SK-N-SH (cell line): ENCODE measurements around the gene TMEM116. TPM values are rescaled to one million over a fixed set of nuclear protein-coding genes. Genes with fewer than 3 reads are reported as not detected.

Source experiments
- CTCF ChIA-PET: fragments of 300-600, 350-600 bp; formaldehyde crosslinking; extraction: SDS; loops from one replicate; lab custom pipeline; 2021; lab: Yijun Ruan, JAX
- POLR2A ChIA-PET: fragments of 350-600 bp; sonication (Branson Sonifier 250); formaldehyde crosslinking; extraction: SDS; loops from one replicate; lab custom pipeline; 2020; ENCODE audit warnings: antibody characterized with exemption, inconsistent platforms; lab: Yijun Ruan, JAX
- DNase-seq: peaks from one replicate; pipeline ENCODE4 v3.0.0; 2012
- H2AFZ ChIP-seq: fragments of 200-600 bp; sonication (generic); 2 replicates; pipeline ENCODE4 v1.8.1; 2016; ENCODE audit warnings: antibody characterized with exemption, mild to moderate bottlenecking, low read depth
- H3F3A ChIP-seq: fragments of 200-600 bp; sonication (generic); replicated peaks from 2 replicates; pipeline ENCODE3; 2016; ENCODE audit warnings: antibody characterized with exemption, mild to moderate bottlenecking; ENCODE audit not compliant: insufficient read depth
- H3K27ac ChIP-seq, 2 experiments: fragments of 200-500 bp in 1 of 2; fragments of 200-600 bp in 1 of 2; sonication (Bioruptor generic) in 1 of 2; sonication (generic), shearing (Covaris generic) in 1 of 2; 2 replicates each; pipeline versions ENCODE4 v1.5.1 to v1.6.1; 2014 to 2016; ENCODE audit warnings: low read depth in 2 of 2, inconsistent platforms in 1 of 2, low read length in 1 of 2, mild to moderate bottlenecking in 1 of 2, mixed read lengths in 1 of 2
- H3K27me3 ChIP-seq: fragments of 200-600 bp; sonication (generic), shearing (Covaris generic); 2 replicates; pipeline ENCODE4 v1.6.1; 2016; ENCODE audit warnings: mixed run types; ENCODE audit not compliant: insufficient read depth
- H3K36me3 ChIP-seq, 2 experiments: fragments of 200-500 bp in 1 of 2; fragments of 200-600 bp in 1 of 2; sonication (Bioruptor generic) in 1 of 2; sonication (generic) in 1 of 2; replicated peaks in 1 of 2; 2 replicates each; pipeline versions ENCODE3 to v1.5.1; 2014 to 2016; ENCODE audit warnings: low read length in 1 of 2, mild to moderate bottlenecking in 1 of 2; ENCODE audit not compliant: insufficient read depth in 2 of 2, control insufficient read depth in 1 of 2
- H3K4me1 ChIP-seq, 2 experiments: fragments of 200-500 bp in 1 of 2; fragments of 200-600 bp in 1 of 2; sonication (Bioruptor generic) in 1 of 2; sonication (generic), shearing (Covaris generic) in 1 of 2; 2 replicates each; pipeline versions ENCODE4 v1.5.1 to v1.6.1; 2014 to 2016; ENCODE audit warnings: low read depth in 1 of 2, low read length in 1 of 2, mixed run types in 1 of 2; ENCODE audit not compliant: insufficient read depth in 2 of 2, control insufficient read depth in 1 of 2
- H3K4me2 ChIP-seq: fragments of 200-600 bp; sonication (generic), shearing (Covaris generic); 2 replicates; pipeline ENCODE4 v1.6.1; 2017; ENCODE audit warnings: mixed run types
- H3K4me3 ChIP-seq, 2 experiments: fragments of 200-500 bp in 1 of 2; fragments of 200-600 bp in 1 of 2; sonication (Bioruptor generic) in 1 of 2; sonication (generic), shearing (Covaris generic) in 1 of 2; 2 replicates each; pipeline versions ENCODE4 v1.5.1 to v1.8.1; 2014 to 2016; ENCODE audit warnings: low read depth in 2 of 2, inconsistent platforms in 1 of 2, low read length in 1 of 2, mild to moderate bottlenecking in 1 of 2, mixed read lengths in 1 of 2, moderate library complexity in 1 of 2
- H3K79me2 ChIP-seq: fragments of 200-600 bp; sonication (generic); 2 replicates; pipeline ENCODE4 v1.8.1; 2017; ENCODE audit warnings: mild to moderate bottlenecking; ENCODE audit not compliant: insufficient read depth
- H3K9ac ChIP-seq: fragments of 200-600 bp; sonication (generic); 2 replicates; pipeline ENCODE4 v1.6.1; 2017; ENCODE audit warnings: mixed run types
- H3K9me2 ChIP-seq: fragments of 200-600 bp; sonication (generic); 2 replicates; pipeline ENCODE4 v1.6.1; 2017; ENCODE audit warnings: mixed run types
- H3K9me3 ChIP-seq: fragments of 200-600 bp; sonication (generic); 2 replicates; pipeline ENCODE4 v1.6.1; 2017; ENCODE audit warnings: mixed run types, mild to moderate bottlenecking, moderate library complexity
- H4K20me1 ChIP-seq: fragments of 200-600 bp; sonication (generic); 2 replicates; pipeline ENCODE4 v1.6.1; 2017; ENCODE audit warnings: mild to moderate bottlenecking, mixed run types; ENCODE audit not compliant: insufficient read depth
- EP300 ChIP-seq, 2 experiments: IDR thresholded peaks; 2 replicates each; pipeline versions ENCODE4 v1.4.0 to v1.6.1; 2012; ENCODE audit warnings: borderline replicate concordance in 1 of 2, low read depth in 1 of 2, low read length in 1 of 2
- FOSL2 ChIP-seq: IDR thresholded peaks from 2 replicates; pipeline ENCODE4 v1.4.0; 2012; ENCODE audit warnings: low read depth, mild to moderate bottlenecking, moderate library complexity, borderline replicate concordance
- FOXJ3 ChIP-seq: sonication (generic); formaldehyde crosslinking; IDR thresholded peaks from 2 replicates; pipeline ENCODE4 v1.5.1; 2020; ENCODE audit warnings: mild to moderate bottlenecking, missing genetic modification reagents
- IRF3 ChIP-seq: fragments of 150-350 bp; IDR thresholded peaks from 2 replicates; pipeline ENCODE4 v1.6.1; 2016; ENCODE audit warnings: mild to moderate bottlenecking, low read depth, low read length
- JUND ChIP-seq: IDR thresholded peaks from 2 replicates; pipeline ENCODE4 v1.4.0; 2012
- PBX3 ChIP-seq: IDR thresholded peaks from 2 replicates; pipeline ENCODE4; 2012
- POLR2AphosphoS5 ChIP-seq: IDR thresholded peaks from 2 replicates; pipeline ENCODE4 v1.6.1; 2012; ENCODE audit warnings: low read depth, low read length
- RCOR1 ChIP-seq: fragments of 150-350 bp; IDR thresholded peaks from 2 replicates; pipeline ENCODE4 v1.6.1; 2017; ENCODE audit warnings: antibody characterized with exemption, low read length
- REST ChIP-seq: IDR thresholded peaks from 2 replicates; pipeline ENCODE4 v1.6.1; 2012; ENCODE audit warnings: mild to moderate bottlenecking, low read depth, low read length, moderate library complexity
- RFX5 ChIP-seq: IDR thresholded peaks from 2 replicates; pipeline ENCODE4 v1.6.1; 2012; ENCODE audit warnings: mild to moderate bottlenecking, improper control_type of control experiment, low read length
- SIN3A ChIP-seq: IDR thresholded peaks from 2 replicates; pipeline ENCODE4 v1.6.1; 2012; ENCODE audit warnings: low read depth, mild to moderate bottlenecking, low read length, moderate library complexity, borderline replicate concordance
- TAF1 ChIP-seq: IDR thresholded peaks from 2 replicates; pipeline ENCODE4 v1.6.1; 2012; ENCODE audit warnings: low read depth, mild to moderate bottlenecking, low read length, moderate library complexity, borderline replicate concordance
- TEAD4 ChIP-seq: IDR thresholded peaks from 2 replicates; pipeline ENCODE4 v1.4.0; 2012; ENCODE audit warnings: mild to moderate bottlenecking, borderline replicate concordance; ENCODE audit not compliant: insufficient read depth
- YY1 ChIP-seq: IDR thresholded peaks from 2 replicates; pipeline ENCODE4 v1.4.0; 2012; ENCODE audit warnings: low read depth, mild to moderate bottlenecking
- WGBS: methylation state at CpG from one replicate; pipeline ENCODE4 v1.1.6; 2017; ENCODE audit warnings: low lambda C conversion rate; 5-methylcytosine and 5-hydroxymethylcytosine counted together
- polyA plus RNA-seq, 3 experiments: library from polyadenylated mRNA; depleted of rRNA; stranded (reverse); fragments of >200 nt; gene quantifications; 2 replicates each; pipeline ENCODE4 v1.2.3, GENCODE V29; 2012

Gene TMEM116
- polyA plus RNA-seq, 1 of the 3 experiments (the other 2 are of a cell fraction) = 7.9 TPM

- H3K9me3 ChIP-seq = no peaks in the 10 kb centered on the region
- no peak overlapping the region for H3K4me2 ChIP-seq
- no peaks in the 10 kb centered on the region for H3K27me3 ChIP-seq
- no peaks in the 10 kb centered on the region for H3K79me2 ChIP-seq
- ChIA-PET CTCF (interaction anchor here (1.1 kb wide), 1 partner anchor 16 kb away, joined by 3 read pairs; no protein-coding TSS in a partner anchor), POLR2A (no interaction called here)
- H3K4me1 ChIP-seq = no peaks in the 10 kb centered on the region
- H3K4me3 ChIP-seq = no peak overlapping the region
- H2AFZ ChIP-seq = no peak overlapping the region
- no peak for TF ChIP-seq RCOR1
- no peak for TF ChIP-seq REST
- TF ChIP-seq PBX3 = no peak
- TF ChIP-seq EP300 (IDR thresholded peaks at IDR 0.05; ENCODE audit: borderline replicate concordance in 1 of 2, low read depth in 1 of 2, low read length in 1 of 2) = no peak
- TF ChIP-seq FOSL2 = no peak
- TF ChIP-seq TAF1 = no peak
- TF ChIP-seq POLR2AphosphoS5 = no peak
- no peak for TF ChIP-seq YY1
- H3K27ac ChIP-seq = no peak overlapping the region
- WGBS = 96% methylated on average over 4 of the region's 4 CpGs
- H4K20me1 ChIP-seq = no peaks in the 10 kb centered on the region
- H3K36me3 ChIP-seq = no peaks in the 10 kb centered on the region
- DNase-seq = no peak
- no peaks in the 10 kb centered on the region for H3K9me2 ChIP-seq
- H3K9ac ChIP-seq = no peak overlapping the region
- H3F3A ChIP-seq = no peaks in the 10 kb centered on the region
Observed at GRCh38 chr12:111991946-111992345, 21.0 kb downstream of the TMEM116 start.

- Histone ChIP-seq H3K4me3 (no peak overlapping the region), H3F3A (no peaks in the 10 kb centered on the region), H4K20me1 (no peaks in the 10 kb centered on the region), H3K9ac (no peak overlapping the region), H3K27me3 (no peaks in the 10 kb centered on the region), H3K79me2 (no peaks in the 10 kb centered on the region), H3K4me2 (no peak overlapping the region), H3K27ac (no peak overlapping the region), H3K9me3 (no peaks in the 10 kb centered on the region), H2AFZ (no peak overlapping the region), H3K4me1 (no peaks in the 10 kb centered on the region), H3K36me3 (no peaks in the 10 kb centered on the region), H3K9me2 (no peaks in the 10 kb centered on the region)
- CTCF ChIA-PET = interaction anchor here (1.1 to 1.3 kb wide), 2 partner anchors 15 to 20 kb away, joined by 3 read pairs; no protein-coding TSS in a partner anchor
- no peak for DNase-seq
- POLR2A ChIA-PET = no interaction called here
- no peak for TF ChIP-seq FOXJ3 (CRISPR knock-in tag)
- no peak for TF ChIP-seq IRF3
- no peak for TF ChIP-seq SIN3A
- TF ChIP-seq TEAD4 = no peak
- TF ChIP-seq RFX5 = no peak
- no peak for TF ChIP-seq EP300 (IDR thresholded peaks at IDR 0.05; ENCODE audit: borderline replicate concordance in 1 of 2, low read depth in 1 of 2, low read length in 1 of 2)
- no peak for TF ChIP-seq JUND
- 90% methylated on average over 2 of the region's 2 CpGs for WGBS
Observed at GRCh38 chr12:111991535-111991934, 21.4 kb downstream of the TMEM116 start.
